IMR-90 (cell line): Measurements from ENCODE around the gene RAX2. TPM values are rescaled to one million over a fixed set of nuclear protein-coding genes. Genes with fewer than 3 reads are reported as not detected.

Source experiments
- ATAC-seq: fragments of 200-7000 bp; cut with Tn5 transposase; 2 replicates; pipeline ENCODE4 v1.9.1; 2020; ENCODE audit warnings: low read depth, mild to moderate bottlenecking, moderate library complexity
- BruUV-seq: library from RNA; stranded (reverse); fragments of 400-500 nt; replicated peaks from 2 replicates; lab custom pipeline; 2021; lab: Mats Ljungman, UMichigan
- CTCF ChIA-PET: fragments of 300-600 bp; formaldehyde crosslinking; extraction: SDS; loops from one replicate; lab custom pipeline; 2021; ENCODE audit warnings: antibody characterized with exemption; lab: Yijun Ruan, JAX
- POLR2A ChIA-PET: fragments of 300-600 bp; sonication (Branson Sonifier 250); formaldehyde crosslinking; loops from one replicate; lab custom pipeline; 2022; ENCODE audit warnings: antibody characterized with exemption; ENCODE audit not compliant: unreplicated experiment; lab: Charles Lee
- DNase-seq: peaks from one replicate; pipeline ENCODE4 v3.0.0; 2013
- H2AFZ ChIP-seq: replicated peaks from 2 replicates; pipeline ENCODE3; 2013; ENCODE audit warnings: low read length, mild to moderate bottlenecking; ENCODE audit not compliant: poor library complexity
- H2AK5ac ChIP-seq: 2 replicates; pipeline ENCODE4 v1.6.1; 2013; ENCODE audit warnings: low read depth, low read length, inconsistent platforms
- H2AK9ac ChIP-seq: replicated peaks from 2 replicates; pipeline ENCODE3; 2013; ENCODE audit warnings: mild to moderate bottlenecking, low read depth, low read length, moderate library complexity; ENCODE audit not compliant: poor library complexity
- H2BK120ac ChIP-seq: 2 replicates; pipeline ENCODE4 v1.6.1; 2013; ENCODE audit warnings: low read depth, low read length, inconsistent platforms
- H2BK15ac ChIP-seq: 3 replicates; pipeline ENCODE4 v1.6.1; 2013; ENCODE audit warnings: low read depth, low read length, inconsistent platforms
- H2BK20ac ChIP-seq: 2 replicates; pipeline ENCODE4 v1.6.1; 2013; ENCODE audit warnings: low read depth, mild to moderate bottlenecking, inconsistent platforms, low read length, moderate library complexity
- H2BK5ac ChIP-seq: 2 replicates; pipeline ENCODE4 v1.6.1; 2013; ENCODE audit warnings: mild to moderate bottlenecking, low read depth, low read length, inconsistent platforms; ENCODE audit not compliant: poor library complexity, severe bottlenecking
- H3K14ac ChIP-seq: replicated peaks from 2 replicates; pipeline ENCODE4 v1.6.1; 2013; ENCODE audit warnings: low read depth, low read length, inconsistent platforms
- H3K18ac ChIP-seq: 2 replicates; pipeline ENCODE4 v1.6.1; 2013; ENCODE audit warnings: low read depth, low read length, control low read depth
- H3K23ac ChIP-seq: 2 replicates; pipeline ENCODE4 v1.6.1; 2013; ENCODE audit warnings: low read depth, low read length, inconsistent platforms
- H3K27ac ChIP-seq: 2 replicates; pipeline ENCODE4 v1.5.1; 2013; ENCODE audit warnings: mild to moderate bottlenecking, control low read depth, low read length; ENCODE audit not compliant: insufficient read depth
- H3K27me3 ChIP-seq: 2 replicates; pipeline ENCODE4 v1.6.1; 2013; ENCODE audit warnings: low read length; ENCODE audit not compliant: control insufficient read depth, insufficient read depth
- H3K36me3 ChIP-seq: 2 replicates; pipeline ENCODE4 v1.6.1; 2013; ENCODE audit warnings: low read length, mixed read lengths; ENCODE audit not compliant: control insufficient read depth, insufficient read depth
- H3K4ac ChIP-seq: 2 replicates; pipeline ENCODE4 v1.6.1; 2013; ENCODE audit warnings: low read depth, low read length, inconsistent platforms
- H3K4me1 ChIP-seq: 2 replicates; pipeline ENCODE4 v1.6.1; 2013; ENCODE audit warnings: low read length, mixed read lengths; ENCODE audit not compliant: control insufficient read depth, insufficient read depth
- H3K4me2 ChIP-seq: 2 replicates; pipeline ENCODE4 v1.6.1; 2013; ENCODE audit warnings: low read depth, mild to moderate bottlenecking, control low read depth, low read length, moderate library complexity
- H3K4me3 ChIP-seq: 2 replicates; pipeline ENCODE4 v1.5.1; 2013; ENCODE audit warnings: low read depth, mild to moderate bottlenecking, control low read depth, low read length, moderate library complexity; ENCODE audit not compliant: insufficient read depth
- H3K56ac ChIP-seq: 2 replicates; pipeline ENCODE4 v1.6.1; 2013; ENCODE audit warnings: low read length, inconsistent platforms; ENCODE audit not compliant: insufficient read depth; ENCODE audit errors: extremely low read depth
- H3K79me1 ChIP-seq, 2 experiments: 2 replicates each; pipeline ENCODE4 v1.6.1; 2013; ENCODE audit warnings: low read length in 2 of 2, inconsistent platforms in 1 of 2, low read depth in 1 of 2
- H3K9ac ChIP-seq: 2 replicates; pipeline ENCODE4 v1.6.1; 2013; ENCODE audit warnings: low read depth, low read length, control low read depth
- H3K9me1 ChIP-seq: 2 replicates; pipeline ENCODE4 v1.6.1; 2013; ENCODE audit warnings: low read length, inconsistent platforms; ENCODE audit not compliant: insufficient read depth
- H3K9me3 ChIP-seq: 2 replicates; pipeline ENCODE4 v1.6.1; 2013; ENCODE audit warnings: low read length; ENCODE audit not compliant: control insufficient read depth, insufficient read depth
- H4K20me1 ChIP-seq: 2 replicates; pipeline ENCODE4 v1.6.1; 2013; ENCODE audit warnings: low read length, inconsistent platforms; ENCODE audit not compliant: insufficient read depth
- H4K5ac ChIP-seq: 2 replicates; pipeline ENCODE4 v1.6.1; 2013; ENCODE audit warnings: mild to moderate bottlenecking, low read depth, low read length, control low read depth
- H4K8ac ChIP-seq, 2 experiments: 2 replicates each; pipeline ENCODE4 v1.6.1; 2013; ENCODE audit warnings: low read depth in 2 of 2, low read length in 2 of 2, control low read depth in 1 of 2, inconsistent platforms in 1 of 2
- H4K91ac ChIP-seq: 2 replicates; pipeline ENCODE4 v1.6.1; 2013; ENCODE audit warnings: low read depth, low read length, inconsistent platforms; ENCODE audit not compliant: insufficient read depth
- WGBS, 2 experiments: methylation state at CpG; one replicate each; pipeline versions ENCODE4 v1.1.5 to v1.1.7; 2013; ENCODE audit warnings: missing lambda C conversion rate in 2 of 2; ENCODE audit not compliant: insufficient read length in 1 of 2; ENCODE audit errors: extremely low coverage in 2 of 2; 5-methylcytosine and 5-hydroxymethylcytosine counted together
- dilution Hi-C: fragments of 300-500 bp; cut with HindIII; formaldehyde crosslinking; loops from one replicate; pipeline ENCODE4 v1.14.3; 2018; ENCODE audit warnings: low sequenced_read_pairs; ENCODE audit not compliant: unreplicated experiment
- in situ Hi-C: fragments of 300-500 bp; cut with MboI; formaldehyde crosslinking; loops from 3 replicates; pipeline ENCODE4 v1.14.3; 2019; ENCODE audit warnings: low sequenced_read_pairs, inconsistent platforms, mixed read lengths
- intact Hi-C: fragments of 100-400 bp; cut with micrococcal nuclease; formaldehyde crosslinking; loops from 2 replicates; pipeline ENCODE4 v1.10.0; 2022
- polyA plus RNA-seq, 3 experiments: library from polyadenylated mRNA; depleted of rRNA; stranded (reverse); fragments of >200 nt; gene quantifications; 2 replicates each; pipeline ENCODE4 v1.2.3, GENCODE V29; 2012; ENCODE audit warnings: low replicate concordance in 1 of 3
- total RNA-seq: library from RNA; depleted of rRNA; stranded (reverse); fragments of >200 nt; gene quantifications from 2 replicates; pipeline ENCODE4 v1.2.3, GENCODE V29; 2012
- TF ChIP-seq, protein P1 (sequence below): fragments of 150-350 bp; IDR thresholded peaks from 2 replicates; pipeline ENCODE4 v1.6.1; 2017; ENCODE audit warnings: mild to moderate bottlenecking, antibody characterized with exemption, low read length, low read depth

Gene RAX2
- total and polyA plus RNA-seq, 2 of the 4 experiments (the other 2 are of a cell fraction): not detected

GRCh38 chr19:3807131-3807480 is 35.1 kb upstream of the RAX2 start:
- H3K9me1 ChIP-seq: peaks cover 5% of the 10 kb centered on the region
- no peak overlapping the region for H4K8ac ChIP-seq
- H3K4me3 ChIP-seq: no peak overlapping the region
- in situ Hi-C loops (no loop called here), dilution Hi-C loops (no loop called here), intact Hi-C loops (no loop called here)
- no peaks in the 10 kb centered on the region for H3K36me3 ChIP-seq
- no peak overlapping the region for H4K5ac ChIP-seq
- no peak overlapping the region for H3K56ac ChIP-seq
- no peak for ATAC-seq
- no peak overlapping the region for H2AK5ac ChIP-seq
- no TSS peak for BruUV-seq
- no peak overlapping the region for H3K14ac ChIP-seq
- no peaks in the 10 kb centered on the region for H4K20me1 ChIP-seq
- 82% methylated on average over 8 of the region's 19 CpGs; no CpG with 5 or more reads in 1 of the 2 experiments for WGBS, 2 experiments
- H2BK15ac ChIP-seq: no peak overlapping the region
- TF ChIP-seq, protein P1, sequence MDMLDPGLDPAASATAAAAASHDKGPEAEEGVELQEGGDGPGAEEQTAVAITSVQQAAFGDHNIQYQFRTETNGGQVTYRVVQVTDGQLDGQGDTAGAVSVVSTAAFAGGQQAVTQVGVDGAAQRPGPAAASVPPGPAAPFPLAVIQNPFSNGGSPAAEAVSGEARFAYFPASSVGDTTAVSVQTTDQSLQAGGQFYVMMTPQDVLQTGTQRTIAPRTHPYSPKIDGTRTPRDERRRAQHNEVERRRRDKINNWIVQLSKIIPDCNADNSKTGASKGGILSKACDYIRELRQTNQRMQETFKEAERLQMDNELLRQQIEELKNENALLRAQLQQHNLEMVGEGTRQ: no peak
- no peak overlapping the region for H3K27ac ChIP-seq
- H3K4me2 ChIP-seq: no peak overlapping the region
- H2AK9ac ChIP-seq: peak overlapping the region; percentile 61
- no peaks in the 10 kb centered on the region for H3K9me3 ChIP-seq
- peaks cover 12% of the 10 kb centered on the region; the same call in 1 of the 2 replicates for H3K27me3 ChIP-seq
- H2BK120ac ChIP-seq: no peak overlapping the region
- POLR2A ChIA-PET: no interaction called here
- no peak overlapping the region for H3K4ac ChIP-seq
- no peak for DNase-seq
- no peak overlapping the region for H3K18ac ChIP-seq
- no peak overlapping the region for H2AFZ ChIP-seq
- no peak overlapping the region for H3K23ac ChIP-seq
- H3K9ac ChIP-seq: no peak overlapping the region
- no peaks in the 10 kb centered on the region for H3K79me1 ChIP-seq
- no peak overlapping the region for H4K91ac ChIP-seq
- no peak overlapping the region for H2BK5ac ChIP-seq
- no peak overlapping the region for H2BK20ac ChIP-seq
- CTCF ChIA-PET: no interaction called here
- no peaks in the 10 kb centered on the region for H3K4me1 ChIP-seq
